Measurements from ENCODE around the gene HNRNPDL.
"Not testable (repeated sequence)": the region's sequence is repeated elsewhere in the genome, so short reads cannot be mapped to it uniquely, and the experiment has no call there.

Gene HNRNPDL

GRCh38 chr4:82431831-82432230, 1.6 kb upstream of the HNRNPDL start:
- DNase-seq, result no peak

GRCh38 chr4:82430964-82431745, 893 bp upstream of the HNRNPDL start:
- DNase-seq, result peak; percentile 61 to 91 (median 90)

GRCh38 chr4:82429728-82430192, 502 bp downstream of the HNRNPDL start:
- peak in 2 of 3 experiments; percentile 84 to 86 for DNase-seq

GRCh38 chr4:82428969-82429727, 1.1 kb downstream of the HNRNPDL start:
- DNase-seq, result peak; percentile 95 to 97 (median 96)

- DNase-seq, result no peak
Observed at GRCh38 chr4:82428526-82428968, 1.7 kb downstream of the HNRNPDL start.

- DNase-seq, result no peak
Observed at GRCh38 chr4:82425478-82425877, 4.8 kb downstream of the HNRNPDL start.

- peak in 1 of 3 experiments; percentile 34 for DNase-seq
Observed at GRCh38 chr4:82423245-82424054, 6.8 kb downstream of the HNRNPDL start.

GRCh38 chr4:82422616-82423015, 7.6 kb downstream of the HNRNPDL start:
- DNase-seq, result peak in 1 of 3 experiments; percentile 29

- DNase-seq, result peak in 1 of 3 experiments; percentile 35
Observed at GRCh38 chr4:82421796-82422560, 8.3 kb downstream of the HNRNPDL start.

- DNase-seq, result no peak
Observed at GRCh38 chr4:82419451-82419850, 10.8 kb downstream of the HNRNPDL start.

- DNase-seq, result no peak
Observed at GRCh38 chr4:82415922-82416365, 14.3 kb downstream of the HNRNPDL start.

- DNase-seq, result not testable (repeated sequence)
Observed at GRCh38 chr4:82415061-82415460, 15.2 kb downstream of the HNRNPDL start.

GRCh38 chr4:82403725-82404124, 26.5 kb downstream of the HNRNPDL start:
- no peak for DNase-seq

- peak in 1 of 3 experiments; percentile 86 for DNase-seq
Observed at GRCh38 chr4:82402196-82402775, 28.0 kb downstream of the HNRNPDL start.

- no peak for DNase-seq
Observed at GRCh38 chr4:82401600-82401999, 28.7 kb downstream of the HNRNPDL start.

GRCh38 chr4:82398263-82398662, 32.0 kb downstream of the HNRNPDL start:
- peak in 1 of 3 experiments; percentile 28 for DNase-seq

GRCh38 chr4:82397527-82397926, 32.7 kb downstream of the HNRNPDL start:
- no peak for DNase-seq

GRCh38 chr4:82394896-82395295, 35.4 kb downstream of the HNRNPDL start:
- no peak for DNase-seq

GRCh38 chr4:82390061-82390460, 40.2 kb downstream of the HNRNPDL start:
- DNase-seq, result not testable (repeated sequence)

GRCh38 chr4:82388405-82388804, 41.9 kb downstream of the HNRNPDL start:
- no peak for DNase-seq

GRCh38 chr4:82386312-82386711, 44.0 kb downstream of the HNRNPDL start:
- not testable (repeated sequence) for DNase-seq

- DNase-seq, result no peak
Observed at GRCh38 chr4:82382751-82383150, 47.5 kb downstream of the HNRNPDL start.
